NCI-H524 treated with DMSO at 0.1 percent for 48 hours (cell line): ENCODE measurements around the gene CNN2.

Experiments
- DNase-seq: peaks from one replicate; lab custom pipeline; 2025; lab: John Stamatoyannopoulos, UW

CNN2 gene

DNA sequence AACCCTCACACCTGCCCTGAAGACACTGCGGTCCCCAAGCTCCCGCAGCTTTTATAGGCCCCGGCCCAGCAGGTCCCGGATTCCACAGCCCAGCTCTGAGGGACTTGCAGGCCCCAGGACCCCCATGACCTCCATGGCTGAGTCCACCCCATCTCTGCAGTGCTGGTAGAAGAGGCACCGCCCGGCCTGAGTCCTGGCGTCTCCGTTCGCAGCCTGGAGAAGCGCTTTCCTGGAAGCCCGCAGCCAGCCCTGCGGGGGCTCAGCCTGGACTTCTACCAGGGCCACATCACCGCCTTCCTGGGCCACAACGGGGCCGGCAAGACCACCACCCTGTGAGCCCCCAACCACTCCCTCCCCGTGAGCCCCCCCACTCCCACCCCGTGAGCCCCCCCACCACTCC is 22.7 kb downstream of the CNN2 start:
- DNase-seq, result no peak

GRCh38 chr19:1049800-1050199 is 23.4 kb downstream of the CNN2 start:
- no peak for DNase-seq

DNA sequence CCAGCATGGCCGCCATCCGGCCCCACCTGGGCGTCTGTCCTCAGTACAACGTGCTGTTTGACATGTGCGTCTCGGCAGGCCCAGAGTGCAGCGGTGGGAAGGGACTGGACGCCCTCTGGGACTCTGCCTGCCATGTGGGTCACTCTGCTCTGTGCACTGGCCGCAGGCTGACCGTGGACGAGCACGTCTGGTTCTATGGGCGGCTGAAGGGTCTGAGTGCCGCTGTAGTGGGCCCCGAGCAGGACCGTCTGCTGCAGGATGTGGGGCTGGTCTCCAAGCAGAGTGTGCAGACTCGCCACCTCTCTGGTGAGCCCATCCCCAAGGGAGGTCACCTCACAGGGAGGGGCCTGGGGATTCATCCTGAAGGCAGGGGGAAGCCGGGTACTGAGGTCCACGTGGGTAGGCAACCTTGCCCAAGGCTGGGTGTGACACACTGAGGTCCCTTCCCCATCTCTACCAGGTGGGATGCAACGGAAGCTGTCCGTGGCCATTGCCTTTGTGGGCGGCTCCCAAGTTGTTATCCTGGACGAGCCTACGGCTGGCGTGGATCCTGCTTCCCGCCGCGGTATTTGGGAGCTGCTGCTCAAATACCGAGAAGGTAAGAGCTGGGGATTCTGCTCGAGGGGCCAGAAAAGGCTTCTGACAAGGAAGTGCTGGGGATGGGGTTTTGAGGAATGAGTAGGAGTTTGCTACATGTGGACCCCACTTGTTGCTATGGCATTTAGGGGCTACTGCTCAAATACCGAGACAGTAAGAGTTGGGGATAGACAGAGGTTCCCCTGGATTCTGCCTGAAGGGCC is 24.8 kb downstream of the CNN2 start:
- DNase-seq, result no peak

DNA sequence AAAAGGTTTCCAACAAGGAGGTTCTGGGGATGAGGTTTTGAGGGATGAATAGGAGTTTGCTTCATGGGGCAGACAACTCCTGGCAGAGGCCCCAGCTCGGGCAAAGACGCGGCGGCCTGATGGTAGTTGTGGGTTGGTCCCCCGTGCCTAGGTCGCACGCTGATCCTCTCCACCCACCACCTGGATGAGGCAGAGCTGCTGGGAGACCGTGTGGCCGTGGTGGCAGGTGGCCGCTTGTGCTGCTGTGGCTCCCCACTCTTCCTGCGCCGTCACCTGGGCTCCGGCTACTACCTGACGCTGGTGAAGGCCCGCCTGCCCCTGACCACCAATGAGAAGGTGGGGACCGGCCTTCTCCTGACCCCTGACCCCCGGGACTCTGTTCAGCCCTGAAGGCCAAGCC is 25.4 kb downstream of the CNN2 start:
- DNase-seq, result no peak

DNA sequence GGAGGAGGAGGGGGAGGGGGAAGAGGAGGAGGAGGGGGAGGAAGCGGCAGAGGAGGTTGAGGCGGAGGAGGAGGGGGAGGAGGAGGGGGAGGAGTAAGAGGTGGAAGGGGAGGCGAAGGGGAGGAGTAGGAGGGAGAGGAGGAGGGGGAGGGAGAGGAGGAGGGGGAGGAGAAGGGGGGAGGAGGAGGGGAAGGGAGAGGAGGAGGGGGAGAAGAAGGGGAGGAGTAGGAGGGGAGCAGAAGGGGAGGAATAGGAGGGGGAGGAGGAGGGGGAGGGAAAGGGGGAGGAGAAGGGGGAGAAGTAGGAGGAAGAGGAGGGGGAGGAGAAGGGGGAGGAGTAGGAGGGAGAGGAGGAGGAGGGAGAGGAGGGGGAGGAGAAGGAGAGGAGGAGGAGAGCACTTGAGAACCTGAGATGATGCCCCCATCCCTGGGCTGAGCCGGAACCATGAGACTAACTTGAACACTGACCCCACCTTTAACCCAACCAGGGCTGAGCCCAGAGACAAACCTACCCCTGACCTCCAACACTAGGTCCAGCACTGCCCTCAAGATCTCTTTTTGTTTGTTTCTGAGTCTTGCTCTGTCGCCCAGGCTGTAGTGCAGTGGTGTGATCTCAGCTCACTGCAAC is 26.1 kb downstream of the CNN2 start:
- no peak for DNase-seq

- DNase-seq, result no peak
These were observed 27.0 kb downstream of the CNN2 start for GRCh38 chr19:1053176-1054101.

GRCh38 chr19:1054102-1055027 is 28.0 kb downstream of the CNN2 start:
- DNase-seq, result no peak

GRCh38 chr19:1055028-1055425 is 28.6 kb downstream of the CNN2 start:
- DNase-seq, result no peak

GRCh38 chr19:1055886-1056620 is 29.6 kb downstream of the CNN2 start:
- DNase-seq, result no peak

GRCh38 chr19:1057176-1057855 is 30.9 kb downstream of the CNN2 start:
- no peak for DNase-seq

- no peak for DNase-seq
These were observed 31.7 kb downstream of the CNN2 start for GRCh38 chr19:1058112-1058511.

GRCh38 chr19:1060689-1061088 is 34.3 kb downstream of the CNN2 start:
- DNase-seq, result no peak

DNA sequence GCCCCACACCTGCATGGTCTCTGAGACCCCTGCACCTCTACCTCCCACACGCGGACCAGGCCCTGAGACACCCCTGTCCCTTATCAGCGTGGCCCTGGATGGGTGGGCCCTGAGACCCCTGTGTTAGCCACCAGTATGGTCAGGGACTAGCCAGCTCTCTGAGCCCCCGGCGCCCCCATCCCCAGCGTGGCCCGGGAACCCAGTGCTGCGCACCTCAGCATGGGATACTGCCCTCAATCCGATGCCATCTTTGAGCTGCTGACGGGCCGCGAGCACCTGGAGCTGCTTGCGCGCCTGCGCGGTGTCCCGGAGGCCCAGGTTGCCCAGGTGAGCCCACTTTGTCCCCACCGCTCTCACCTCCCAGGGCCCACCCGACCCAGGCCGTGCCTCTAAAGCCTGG is 35.6 kb downstream of the CNN2 start:
- no peak for DNase-seq

- DNase-seq, result no peak
These were observed 36.1 kb downstream of the CNN2 start for GRCh38 chr19:1062387-1063029.

GRCh38 chr19:1063030-1063908 is 36.9 kb downstream of the CNN2 start:
- DNase-seq, result no peak

GRCh38 chr19:1063909-1064660 is 37.7 kb downstream of the CNN2 start:
- DNase-seq, result no peak

DNA sequence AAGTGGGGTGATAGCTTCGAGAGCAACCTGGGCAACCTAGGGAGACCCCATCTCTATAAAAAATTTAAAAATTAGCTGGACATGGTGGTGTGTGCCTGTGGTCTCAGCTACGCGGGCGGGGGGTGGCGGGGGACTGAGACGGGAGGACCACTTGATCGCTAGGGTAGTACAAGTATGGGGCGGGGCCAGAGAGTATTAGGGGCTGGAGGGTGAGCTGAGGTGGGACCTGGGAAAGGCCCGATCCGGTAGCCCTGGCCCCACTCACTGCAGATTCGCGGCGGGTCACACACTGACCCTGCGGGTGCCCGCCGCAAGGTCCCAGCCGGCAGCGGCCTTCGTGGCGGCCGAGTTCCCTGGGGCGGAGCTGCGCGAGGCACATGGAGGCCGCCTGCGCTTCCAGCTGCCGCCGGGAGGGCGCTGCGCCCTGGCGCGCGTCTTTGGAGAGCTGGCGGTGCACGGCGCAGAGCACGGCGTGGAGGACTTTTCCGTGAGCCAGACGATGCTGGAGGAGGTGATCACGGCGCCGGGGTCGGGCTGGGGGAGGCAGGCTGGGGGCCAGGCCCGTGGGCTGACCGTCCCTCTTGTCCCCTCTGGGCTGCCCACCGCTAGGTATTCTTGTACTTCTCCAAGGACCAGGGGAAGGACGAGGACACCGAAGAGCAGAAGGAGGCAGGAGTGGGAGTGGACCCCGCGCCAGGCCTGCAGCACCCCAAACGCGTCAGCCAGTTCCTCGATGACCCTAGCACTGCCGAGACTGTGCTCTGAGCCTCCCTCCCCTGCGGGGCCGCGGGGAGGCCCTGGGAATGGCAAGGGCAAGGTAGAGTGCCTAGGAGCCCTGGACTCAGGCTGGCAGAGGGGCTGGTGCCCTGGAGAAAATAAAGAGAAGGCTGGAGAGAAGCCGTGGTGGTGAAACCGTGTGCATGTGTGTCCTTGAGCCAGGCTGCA is 38.5 kb downstream of the CNN2 start:
- DNase-seq, result no peak
